ENCODE measurements around the gene EPB42.

Gene EPB42

DNA sequence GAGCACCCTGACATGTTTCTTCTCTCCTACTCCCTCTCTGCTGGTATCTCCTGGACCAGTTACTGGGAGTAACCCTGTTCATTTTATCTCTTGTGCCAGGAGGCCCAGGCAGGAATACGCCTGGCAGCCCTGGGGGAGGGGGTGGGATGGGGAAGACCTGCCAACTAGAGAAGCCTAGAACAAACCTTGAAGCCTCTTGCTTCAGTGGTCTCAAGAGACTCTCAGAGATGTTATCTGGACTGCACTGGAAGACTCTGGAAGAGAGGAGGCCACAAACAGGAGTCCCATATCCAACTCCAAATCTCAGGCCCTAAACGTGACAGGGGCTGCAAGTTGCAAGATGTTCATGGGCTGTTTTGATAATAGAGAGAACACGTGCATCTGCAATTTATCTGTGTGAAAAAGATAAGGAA, at the start of gene EPB42:
Gene EPB42, minus strand, starts transcription at position 28 of the 413 bp plus-strand sequence. CDS start 193 bp downstream, outside the sequence.
- DNase-seq (ENCODE audit: low read depth): no peak

DNA sequence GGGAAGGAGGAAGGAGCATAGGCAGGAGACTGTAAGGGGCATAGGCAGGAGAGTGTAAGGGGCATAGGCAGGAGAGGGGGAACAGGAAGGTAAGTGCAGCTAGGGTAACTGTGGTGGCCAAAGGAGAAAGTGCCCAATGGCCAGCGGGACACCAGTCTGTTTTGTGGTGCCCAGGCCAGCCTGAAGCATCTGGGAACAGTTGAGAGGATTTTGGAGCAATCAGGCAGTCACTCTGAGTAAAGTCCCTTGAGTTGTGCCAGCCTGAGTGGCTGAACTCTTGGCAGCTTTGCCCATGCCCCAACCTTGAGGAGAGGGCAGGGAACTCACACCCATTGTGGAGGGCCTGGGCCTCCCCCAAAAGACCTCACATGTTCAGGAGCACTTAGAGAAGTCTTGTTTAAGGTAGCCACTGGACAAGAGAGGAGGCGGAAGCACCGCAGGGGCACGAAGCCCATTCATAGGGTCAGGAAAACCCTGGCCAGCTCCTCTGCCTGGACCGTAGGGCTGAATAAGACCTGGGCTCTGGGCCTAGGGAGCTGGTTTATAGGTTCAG, 49.4 kb upstream of the EPB42 start:
- no peak for DNase-seq (ENCODE audit: low read depth)

DNA sequence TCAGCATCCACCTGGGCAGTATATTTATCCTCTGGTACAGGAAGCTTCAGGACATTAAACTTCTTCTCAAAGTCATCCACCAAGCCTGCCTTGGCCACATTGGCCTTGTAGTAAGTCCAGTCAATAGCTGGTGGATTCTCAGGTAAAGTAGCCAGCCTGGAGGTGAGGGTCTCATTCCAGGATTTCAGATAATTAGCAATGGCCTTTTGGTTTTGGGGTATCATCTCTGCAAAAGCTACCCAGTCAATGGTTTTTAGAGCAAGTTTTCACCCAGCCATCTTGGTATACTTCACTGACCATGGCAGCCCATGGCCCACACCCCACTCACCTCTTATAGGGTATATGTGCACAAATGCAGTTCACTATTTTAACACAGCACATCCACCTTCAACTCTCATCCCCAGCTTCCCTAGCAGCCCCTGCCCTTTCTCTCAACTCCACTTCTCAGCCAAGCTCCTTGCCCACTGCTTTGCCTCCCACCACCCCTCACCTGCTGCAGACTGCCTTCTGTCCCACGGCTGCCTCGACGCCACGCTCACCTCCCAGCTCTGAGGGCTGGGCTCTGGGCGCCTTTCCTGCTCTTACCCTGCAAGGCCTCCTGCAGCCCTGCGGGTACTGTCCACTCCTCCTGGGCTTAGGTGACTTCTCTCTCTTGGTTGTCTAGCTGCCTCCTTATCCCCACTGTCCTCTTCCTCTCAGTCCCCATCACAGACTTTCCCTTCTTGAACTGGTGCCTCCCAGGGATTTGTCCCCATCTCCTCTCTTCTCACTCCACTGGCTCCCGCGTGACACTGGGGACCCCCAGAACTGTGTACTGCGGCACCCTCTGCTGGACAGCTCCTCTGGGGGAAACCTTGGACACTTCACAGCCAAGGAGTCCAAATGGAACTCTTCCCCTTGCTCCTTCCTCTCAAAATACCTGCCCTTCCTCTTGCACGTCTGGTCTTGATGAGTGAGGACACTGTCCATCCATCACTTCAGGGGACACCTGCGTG, 47.6 kb upstream of the EPB42 start:
- no peak for DNase-seq (ENCODE audit: low read depth)

DNA sequence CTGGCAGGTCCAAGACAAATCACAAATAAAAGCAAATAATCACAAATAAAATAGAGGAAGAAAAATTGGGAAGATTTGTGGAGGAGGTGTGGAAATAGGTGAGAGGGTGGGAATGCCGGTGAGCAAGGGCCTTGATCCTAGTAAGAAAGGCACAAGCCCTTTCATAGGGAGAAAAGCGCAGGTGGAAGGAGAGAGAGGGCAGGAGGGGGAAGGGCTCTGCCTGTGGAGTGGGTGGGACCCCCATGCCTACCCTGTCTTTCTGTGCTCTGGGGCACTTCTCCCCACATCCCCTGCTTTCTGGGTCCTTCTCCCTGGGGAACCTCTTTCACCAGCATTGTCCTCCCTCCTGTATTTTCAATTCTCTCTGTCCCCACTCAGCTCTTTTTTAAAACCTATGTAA, 46.6 kb upstream of the EPB42 start:
- DNase-seq (ENCODE audit: low read depth): no peak

DNA sequence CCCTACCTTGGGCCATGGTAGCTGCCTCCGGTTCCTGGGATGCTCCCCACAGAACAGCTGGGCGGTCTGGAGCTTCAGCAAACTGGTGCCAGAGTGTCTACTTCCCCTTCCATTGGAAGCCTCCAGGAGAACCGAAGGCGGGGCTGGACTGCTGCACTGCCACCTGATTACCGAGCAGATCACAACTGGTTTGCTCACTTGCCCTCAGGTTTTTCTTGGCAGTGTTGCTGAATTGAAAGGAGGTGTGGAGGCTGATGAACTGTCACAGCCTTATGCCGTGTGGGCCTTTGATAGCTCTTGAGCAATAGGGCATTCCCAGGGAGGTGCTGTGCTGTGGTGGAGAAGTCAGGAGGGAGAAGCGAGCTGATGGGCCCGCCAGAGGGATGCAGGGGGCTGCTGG, 46.0 kb upstream of the EPB42 start, which contains the start of gene TGM5:
Gene TGM5, minus strand, starts transcription at position 95 of the 400 bp plus-strand sequence. Its CDS starts 79 bp downstream, at position 16.
- no peak for DNase-seq (ENCODE audit: low read depth)

DNA sequence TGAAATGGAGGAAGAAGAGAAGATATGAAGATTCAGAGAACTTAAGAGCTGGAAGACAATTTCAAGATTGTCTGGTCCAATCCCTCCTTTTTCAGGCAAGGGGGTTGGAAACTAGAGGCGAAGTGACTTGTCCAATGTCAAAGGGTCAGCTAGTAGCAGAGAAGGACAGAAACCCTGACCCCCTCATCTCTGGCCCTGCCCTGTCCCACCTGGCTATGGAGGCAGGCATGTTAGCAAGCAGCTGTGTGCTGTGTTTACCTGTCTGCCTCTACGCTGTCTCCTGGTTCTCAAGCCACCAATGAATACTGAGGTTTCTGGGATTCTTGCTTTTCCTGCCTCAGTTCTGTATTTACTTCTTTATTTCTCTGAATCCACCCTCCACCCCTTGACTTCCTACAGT, 45.6 kb upstream of the EPB42 start:
- no peak for DNase-seq (ENCODE audit: low read depth)

DNA sequence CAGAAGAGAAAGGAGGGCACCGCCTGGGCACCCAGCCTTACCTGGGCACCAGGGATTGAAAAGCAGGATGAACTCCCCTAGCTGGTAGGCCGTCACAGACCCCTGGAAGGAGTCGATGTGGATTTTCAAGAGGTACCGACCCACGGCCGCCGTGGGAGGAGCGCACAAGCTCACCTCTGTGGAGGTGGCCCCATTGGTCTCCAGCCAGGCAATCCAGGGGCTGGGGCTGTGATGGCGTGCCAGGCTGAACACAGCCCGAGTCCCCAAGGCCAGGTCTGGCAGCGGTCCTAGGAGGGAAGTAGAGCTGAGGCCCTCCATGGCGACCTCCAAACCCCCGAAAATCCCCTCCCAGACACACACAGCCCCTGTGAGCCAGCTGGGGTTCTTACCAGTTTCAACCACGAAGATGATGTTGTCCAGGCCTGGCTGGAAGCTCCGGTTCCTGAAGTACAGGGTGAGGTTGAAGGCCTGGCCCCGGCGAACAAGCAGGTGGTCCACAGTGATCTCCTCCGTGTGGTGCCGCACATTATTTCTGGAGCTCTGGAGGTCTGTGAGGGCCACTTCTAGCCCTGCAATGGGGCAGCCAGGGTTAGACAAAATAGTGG, 39.3 kb upstream of the EPB42 start:
- no peak for DNase-seq (ENCODE audit: low read depth)

DNA sequence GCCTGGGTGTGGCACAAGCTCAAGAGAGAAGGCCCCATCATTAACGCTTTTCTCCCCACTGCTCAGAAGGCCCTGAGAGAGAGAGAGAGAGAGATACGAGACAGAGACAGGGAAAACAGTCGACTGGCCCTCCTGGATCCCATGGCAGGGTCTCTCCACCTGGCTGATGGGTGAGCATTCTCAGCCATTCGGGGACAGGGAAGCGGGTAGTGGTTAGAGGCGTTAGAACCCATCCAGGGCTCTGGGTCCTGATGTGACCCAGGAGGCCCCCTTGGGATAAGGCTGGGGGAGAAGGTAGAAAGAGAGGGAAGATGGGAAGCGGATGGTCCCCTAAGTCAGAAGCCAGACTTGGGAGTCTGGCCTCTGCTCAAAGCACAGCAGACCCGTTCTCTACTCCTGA, 38.0 kb upstream of the EPB42 start:
- DNase-seq (ENCODE audit: low read depth): no peak

DNA sequence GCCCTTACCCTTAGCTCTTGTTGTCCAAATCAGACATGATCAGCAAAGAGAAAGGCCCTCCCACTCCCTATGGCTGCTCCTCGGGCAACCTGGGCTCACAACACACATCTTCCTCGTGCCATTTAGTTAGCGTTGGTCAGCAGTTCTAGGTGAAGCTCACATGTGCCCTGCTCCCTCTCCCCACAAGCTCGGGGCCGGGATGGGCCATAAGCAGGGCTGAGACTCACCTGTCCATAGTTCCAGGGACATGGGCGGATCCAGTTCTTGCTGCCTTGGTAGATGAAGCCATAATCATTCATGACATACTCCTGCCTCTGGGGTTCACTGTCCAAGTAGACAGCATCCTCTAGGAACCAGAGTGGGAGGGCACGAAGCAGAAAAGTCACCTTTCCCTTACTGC, 35.5 kb upstream of the EPB42 start:
- DNase-seq (ENCODE audit: low read depth): no peak

DNA sequence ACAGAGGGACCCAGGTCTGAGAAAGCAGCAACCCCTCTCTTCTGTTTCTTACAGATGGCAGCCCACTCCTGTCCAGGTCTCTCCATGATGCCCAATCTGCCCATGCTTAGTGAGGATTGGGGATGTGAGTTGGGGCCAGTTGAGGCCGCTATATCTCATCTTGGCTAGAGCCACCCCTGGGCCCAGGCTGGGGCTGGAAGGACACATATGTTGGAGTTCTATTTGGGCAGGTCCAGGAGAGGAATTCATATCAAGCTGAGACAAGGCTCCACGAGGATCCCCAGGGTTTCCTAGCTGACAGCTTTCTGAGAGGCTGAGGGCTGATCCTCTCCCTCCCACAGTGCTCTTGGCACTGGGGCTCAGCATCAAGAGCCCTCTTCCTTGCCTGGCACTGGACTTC, 34.6 kb upstream of the EPB42 start:
- no peak for DNase-seq (ENCODE audit: low read depth)

DNA sequence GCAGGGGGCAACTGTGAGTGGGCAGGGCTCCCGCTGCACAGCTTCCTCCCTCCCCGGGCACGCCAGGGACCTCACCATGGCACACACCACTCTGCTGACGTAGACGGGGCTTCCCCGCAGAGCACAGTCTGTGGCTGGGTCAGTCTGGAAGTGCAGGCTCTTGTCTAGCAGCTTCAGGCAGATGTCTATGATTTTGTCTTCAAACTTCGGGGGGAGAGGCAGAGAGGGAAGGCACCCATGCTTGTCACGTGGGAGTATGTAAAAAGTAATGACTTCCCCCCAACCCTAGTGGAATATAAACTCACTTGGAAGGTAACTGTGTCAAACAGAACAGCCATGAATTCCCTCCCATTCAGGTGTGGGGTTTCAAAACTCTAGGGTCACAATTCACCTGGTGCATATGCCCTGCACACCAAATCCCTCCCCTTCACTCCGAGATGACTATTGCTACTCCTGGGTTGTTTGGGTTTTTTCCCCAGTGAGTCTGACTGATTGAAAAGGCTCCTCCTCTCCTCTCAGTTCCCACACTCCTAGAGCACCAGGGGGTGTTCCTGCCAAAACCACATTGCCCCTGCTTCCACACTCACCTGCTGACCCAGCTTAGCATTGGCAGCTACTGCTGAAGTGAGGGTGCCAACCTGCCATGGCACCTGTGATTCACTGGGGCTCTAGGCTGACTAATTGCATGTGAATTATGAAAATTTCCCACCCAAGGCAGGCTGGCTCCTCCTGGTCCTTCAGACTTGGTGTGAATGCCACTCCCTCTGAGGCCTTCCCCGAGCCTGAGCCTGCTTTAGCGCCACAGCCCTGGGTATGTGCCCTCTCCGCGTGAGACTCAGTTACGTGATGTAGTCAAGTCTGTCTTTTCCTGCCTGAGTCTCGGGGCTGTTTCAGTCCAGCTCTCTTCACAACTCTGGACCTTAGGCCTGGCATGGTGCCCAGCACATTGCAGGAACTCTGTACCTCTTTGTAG, 32.9 kb upstream of the EPB42 start:
- DNase-seq (ENCODE audit: low read depth): no peak

DNA sequence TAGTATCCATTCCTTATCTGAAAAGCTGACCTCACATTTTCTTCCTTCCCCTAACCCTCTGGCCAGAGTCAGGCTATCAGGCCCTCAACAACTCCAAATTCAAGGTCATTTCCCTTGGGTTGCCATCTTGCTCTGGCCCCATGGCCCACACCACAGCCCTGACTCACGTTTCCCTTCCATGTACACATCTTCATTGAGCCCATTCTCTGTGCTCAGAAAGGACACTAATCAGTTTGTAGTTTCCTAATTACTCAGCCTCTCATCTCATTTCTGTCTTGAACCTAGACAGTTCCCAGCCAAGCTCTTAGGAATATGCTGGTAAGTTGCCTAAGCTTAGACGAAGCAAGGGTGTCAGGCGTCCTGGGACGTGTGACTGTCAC, 31.0 kb upstream of the EPB42 start:
- no peak for DNase-seq (ENCODE audit: low read depth)

DNA sequence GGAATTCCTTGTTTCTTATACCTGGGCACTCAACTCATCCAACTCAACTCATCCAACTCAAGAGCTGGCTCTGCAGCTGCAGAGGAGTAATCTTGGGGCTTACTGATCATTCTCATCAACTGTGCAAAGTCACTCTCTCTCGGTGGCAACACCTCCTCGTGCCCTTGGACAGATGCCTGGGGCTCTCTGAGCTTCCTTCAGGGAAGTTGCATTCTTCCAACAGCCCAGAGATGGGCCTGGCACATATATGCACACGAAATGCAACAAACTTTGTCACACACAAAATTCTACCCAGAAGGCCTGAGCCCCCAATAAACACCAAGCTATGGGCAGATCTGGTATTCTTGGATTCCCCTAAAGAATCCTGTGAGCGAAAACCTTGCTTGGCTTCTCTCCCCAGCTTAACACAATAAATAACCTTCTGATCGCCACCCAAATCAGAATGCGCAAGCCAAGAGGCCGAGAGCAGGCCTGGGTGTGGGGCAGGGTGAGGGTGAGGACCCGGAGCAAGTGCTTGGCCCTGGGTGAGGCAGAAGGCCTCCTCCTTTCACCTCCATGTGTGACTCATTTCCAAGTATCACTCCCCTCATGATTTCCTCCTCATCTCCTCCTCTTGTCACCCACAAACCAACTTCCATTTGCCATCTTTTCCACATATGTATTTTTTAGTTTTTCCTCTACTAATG, 30.5 kb upstream of the EPB42 start:
- no peak for DNase-seq (ENCODE audit: low read depth)

DNA sequence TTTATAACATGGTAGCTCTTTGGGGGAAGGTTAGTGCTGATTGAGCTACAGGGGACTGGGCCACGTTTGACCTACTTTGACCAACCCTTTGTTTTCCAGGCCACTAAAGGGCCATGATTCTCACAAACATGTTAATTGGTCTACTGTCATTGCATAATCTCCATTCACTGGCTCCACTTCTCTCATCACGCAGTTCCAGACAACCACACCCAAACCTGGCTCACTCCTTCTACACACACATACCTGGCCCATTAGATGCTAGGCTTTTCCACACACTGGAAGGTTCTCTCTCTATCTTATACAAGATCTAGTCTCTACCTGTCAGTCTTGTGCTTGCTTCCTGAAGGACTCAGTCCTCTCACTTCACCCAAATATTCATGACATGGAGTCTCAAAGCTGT, 30.0 kb upstream of the EPB42 start:
- DNase-seq (ENCODE audit: low read depth): no peak

DNA sequence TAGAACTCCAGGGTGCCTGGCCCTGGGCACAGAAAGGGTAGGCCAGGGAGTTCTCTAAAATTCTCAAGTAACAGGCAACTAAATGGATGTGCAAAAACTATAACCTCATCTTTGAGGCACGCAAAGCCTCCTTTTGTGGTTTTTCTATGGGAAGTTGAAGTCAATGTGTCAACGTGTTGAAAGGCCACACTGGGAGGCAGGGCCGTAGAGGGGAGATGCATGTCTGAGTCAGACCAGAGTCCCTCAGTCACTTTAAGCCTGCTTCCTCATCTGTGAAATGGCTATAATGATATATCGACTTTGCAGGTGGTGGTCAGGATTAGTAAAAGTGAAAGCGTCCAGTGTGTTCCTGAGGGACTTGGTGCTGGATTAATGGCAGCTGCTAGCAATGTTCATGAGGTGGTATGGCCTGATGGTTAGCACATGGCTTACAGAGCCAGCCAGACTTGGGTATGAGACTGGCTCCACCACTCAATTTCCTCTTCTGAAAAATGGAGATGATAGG, 28.9 kb upstream of the EPB42 start:
- peak; percentile 55 for DNase-seq (ENCODE audit: low read depth)

DNA sequence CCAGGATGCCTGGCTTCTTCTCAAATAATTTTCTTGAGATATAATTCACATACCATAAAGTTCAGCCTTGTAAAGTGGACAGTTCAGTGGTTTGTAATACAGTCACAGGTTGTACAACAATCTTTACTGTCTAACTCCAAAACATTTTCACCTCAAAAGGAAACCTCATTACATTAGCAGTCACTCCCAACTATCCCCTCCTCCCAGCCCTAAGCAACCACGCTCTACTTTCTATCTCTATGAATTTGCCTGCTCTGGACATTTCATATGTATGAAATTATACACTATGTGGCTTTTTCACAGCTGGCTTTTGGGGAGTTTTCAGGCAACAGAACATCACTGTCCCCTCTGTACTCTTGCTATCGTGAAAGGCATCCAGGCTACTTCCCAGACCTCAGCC, 28.4 kb upstream of the EPB42 start:
- DNase-seq (ENCODE audit: low read depth): no peak

DNA sequence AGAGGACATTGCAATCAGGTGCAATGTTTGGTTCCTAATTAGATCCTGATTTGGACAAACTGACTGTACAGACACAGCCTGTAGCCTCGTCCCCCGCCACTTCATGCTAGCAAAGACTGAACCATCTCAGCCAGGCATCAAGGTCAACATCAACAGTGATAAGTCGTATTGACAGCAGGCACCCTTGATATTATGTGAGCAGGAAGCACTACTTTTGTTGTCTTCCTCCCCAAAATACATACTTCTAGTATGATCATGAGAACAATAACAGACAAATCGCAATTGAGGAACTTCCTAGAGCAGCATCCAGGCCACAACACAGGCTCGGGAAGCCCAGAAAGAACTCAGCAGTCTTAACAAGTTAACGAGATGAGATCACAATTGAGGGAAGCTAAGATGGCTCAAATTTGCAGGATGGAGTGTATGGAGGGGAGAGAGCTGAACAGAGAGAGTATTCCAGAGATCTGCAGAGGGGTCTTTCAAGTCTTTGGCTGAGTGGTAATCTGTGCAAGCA, 25.5 kb upstream of the EPB42 start:
- DNase-seq (ENCODE audit: low read depth): no peak

DNA sequence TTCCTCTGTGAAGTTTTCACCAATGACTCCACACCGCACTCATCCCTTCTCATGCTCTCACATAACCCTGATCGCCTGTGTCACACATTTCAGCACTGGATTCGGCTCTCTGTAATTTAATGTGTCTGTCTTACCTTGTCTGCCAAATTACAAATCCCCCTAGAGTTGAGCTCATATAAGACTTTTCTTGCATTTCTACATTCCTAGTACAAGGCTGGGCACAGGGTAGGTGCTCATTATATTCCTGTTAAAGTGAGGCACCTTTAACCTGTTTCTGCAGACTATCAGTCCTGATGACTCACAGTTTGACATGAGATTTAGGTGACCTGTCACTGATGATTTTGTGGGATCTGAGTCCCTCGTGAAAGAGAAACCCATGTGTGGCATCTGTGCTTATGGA, 23.3 kb upstream of the EPB42 start:
- DNase-seq (ENCODE audit: low read depth): no peak

DNA sequence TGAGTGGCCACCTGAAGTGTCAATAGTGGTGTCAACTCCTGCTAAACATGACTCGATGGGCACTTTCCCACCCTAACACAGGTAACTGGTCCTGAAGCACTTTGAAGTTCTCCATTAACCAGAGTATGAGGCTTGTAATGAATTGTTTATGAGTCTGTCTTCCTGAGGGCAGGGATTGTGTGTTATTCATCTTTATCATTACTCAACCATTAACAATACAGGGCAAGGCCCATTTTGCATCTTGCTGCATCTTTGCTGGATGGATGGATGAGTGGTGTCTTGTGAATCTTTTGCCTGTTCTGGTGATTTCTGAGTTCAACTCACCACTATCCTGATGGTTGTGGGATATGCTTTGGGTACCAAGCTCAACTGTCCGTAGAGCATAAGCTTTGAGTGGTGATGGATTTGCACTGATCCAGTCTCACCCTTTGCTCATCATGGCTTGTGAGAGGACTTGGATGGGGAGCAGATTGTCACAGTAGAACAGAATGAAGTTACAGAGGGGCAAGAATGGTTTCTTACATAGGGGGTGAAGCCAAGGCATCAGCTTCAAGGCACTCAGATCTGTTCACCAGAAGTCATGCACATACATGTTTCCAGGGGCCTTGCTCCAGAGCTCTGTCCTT, 22.3 kb upstream of the EPB42 start:
- DNase-seq (ENCODE audit: low read depth): no peak

DNA sequence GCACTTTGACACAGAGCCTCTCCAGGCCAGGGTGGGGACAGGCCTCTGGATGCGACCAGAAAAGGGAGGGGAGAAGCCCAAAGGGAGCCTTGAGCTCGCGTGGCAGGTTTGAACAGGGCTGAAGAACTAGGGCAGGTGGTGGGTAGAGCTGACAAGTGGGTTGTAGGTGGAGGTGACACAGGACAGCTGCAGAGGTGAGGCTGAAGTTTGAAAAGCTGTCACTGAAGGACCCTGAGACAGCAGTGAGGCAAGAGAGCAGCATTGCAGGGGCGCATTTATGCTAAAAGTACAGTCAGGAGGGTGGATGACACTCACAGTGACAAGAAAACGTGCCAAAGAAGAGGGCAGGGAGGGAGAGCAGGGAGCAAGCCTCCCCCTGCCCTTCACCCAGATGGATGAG, 21.8 kb upstream of the EPB42 start:
- DNase-seq (ENCODE audit: low read depth): no peak
